Measurements from ENCODE around the gene COX4I1. TPM values are rescaled to one million over a fixed set of nuclear protein-coding genes. Genes with fewer than 3 reads are reported as not detected.

Gene COX4I1
- total RNA-seq, 1 donor from 2014 or later, result 459 TPM

DNA sequence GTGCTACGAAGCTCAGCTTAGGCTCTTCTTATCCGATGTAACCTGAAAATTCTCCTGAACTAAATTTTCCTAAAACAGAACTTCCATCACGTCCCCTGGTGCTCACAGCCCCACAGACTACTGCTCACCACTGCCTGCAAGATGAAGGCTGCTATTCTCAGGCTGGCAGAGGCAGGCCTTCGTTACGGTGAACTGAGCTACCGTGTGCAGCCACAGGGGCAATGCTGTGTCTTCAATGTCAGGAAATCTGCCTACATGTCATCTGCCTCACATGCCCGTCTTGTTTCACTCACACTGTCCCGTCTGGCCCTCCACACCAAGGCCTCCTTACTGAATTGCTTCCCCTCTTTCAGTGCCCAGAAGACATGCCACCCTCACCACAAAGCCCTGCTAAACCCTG is 16.1 kb upstream of the COX4I1 start:
- Histone ChIP-seq H3K9ac (ENCODE audit: low read length) (no peak overlapping the region), H3K4me3 (ENCODE audit: insufficient read depth, low read depth, low read length) (no peak overlapping the region), H3K27me3 (ENCODE audit: insufficient read depth, low read length) (no peaks in the 10 kb centered on the region), H3K4me1 (ENCODE audit: insufficient read depth, low read length) (peaks cover 6% of the 10 kb centered on the region), H2AFZ (ENCODE audit: low read depth, low read length) (no peak overlapping the region), H3K36me3 (ENCODE audit: insufficient read depth, low read length) (peaks cover 45% of the 10 kb centered on the region), H3K4me2 (ENCODE audit: low read length) (no peak overlapping the region), H4K20me1 (ENCODE audit: insufficient read depth, low read length) (peaks cover 82% of the 10 kb centered on the region), H3K79me2 (ENCODE audit: insufficient read depth, low read length) (peaks cover 67% of the 10 kb centered on the region), H3K9me3 (ENCODE audit: insufficient read depth, low read depth, low read length) (no peaks in the 10 kb centered on the region), H3K27ac (ENCODE audit: low read depth, low read length) (no peak overlapping the region)
- H3K9me3 Mint-ChIP-seq (ENCODE audit: unreplicated experiment), result no peaks in the 10 kb centered on the region
- no peak for DNase-seq (ENCODE audit: low read depth)
- H3K4me1 Mint-ChIP-seq (ENCODE audit: low read depth, unreplicated experiment), result peaks cover 6% of the 10 kb centered on the region
- TF ChIP-seq, protein P1, sequence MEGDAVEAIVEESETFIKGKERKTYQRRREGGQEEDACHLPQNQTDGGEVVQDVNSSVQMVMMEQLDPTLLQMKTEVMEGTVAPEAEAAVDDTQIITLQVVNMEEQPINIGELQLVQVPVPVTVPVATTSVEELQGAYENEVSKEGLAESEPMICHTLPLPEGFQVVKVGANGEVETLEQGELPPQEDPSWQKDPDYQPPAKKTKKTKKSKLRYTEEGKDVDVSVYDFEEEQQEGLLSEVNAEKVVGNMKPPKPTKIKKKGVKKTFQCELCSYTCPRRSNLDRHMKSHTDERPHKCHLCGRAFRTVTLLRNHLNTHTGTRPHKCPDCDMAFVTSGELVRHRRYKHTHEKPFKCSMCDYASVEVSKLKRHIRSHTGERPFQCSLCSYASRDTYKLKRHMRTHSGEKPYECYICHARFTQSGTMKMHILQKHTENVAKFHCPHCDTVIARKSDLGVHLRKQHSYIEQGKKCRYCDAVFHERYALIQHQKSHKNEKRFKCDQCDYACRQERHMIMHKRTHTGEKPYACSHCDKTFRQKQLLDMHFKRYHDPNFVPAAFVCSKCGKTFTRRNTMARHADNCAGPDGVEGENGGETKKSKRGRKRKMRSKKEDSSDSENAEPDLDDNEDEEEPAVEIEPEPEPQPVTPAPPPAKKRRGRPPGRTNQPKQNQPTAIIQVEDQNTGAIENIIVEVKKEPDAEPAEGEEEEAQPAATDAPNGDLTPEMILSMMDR (IDR thresholded peaks at IDR 0.05; ENCODE audit: insufficient read depth, low read depth, low read length), result no peak
- no peak for TF ChIP-seq EZH2 (IDR thresholded peaks at IDR 0.05; ENCODE audit: insufficient read depth, low read length)
- H3K27me3 Mint-ChIP-seq (ENCODE audit: low read depth, unreplicated experiment), result no peaks in the 10 kb centered on the region
- FAIRE-seq, result no peak
- H3K36me3 Mint-ChIP-seq (ENCODE audit: low read depth, unreplicated experiment), result peaks cover 15% of the 10 kb centered on the region
- H3K27ac Mint-ChIP-seq (ENCODE audit: unreplicated experiment), result no peak overlapping the region
- no peak overlapping the region for H3K4me3 Mint-ChIP-seq (ENCODE audit: unreplicated experiment)

DNA sequence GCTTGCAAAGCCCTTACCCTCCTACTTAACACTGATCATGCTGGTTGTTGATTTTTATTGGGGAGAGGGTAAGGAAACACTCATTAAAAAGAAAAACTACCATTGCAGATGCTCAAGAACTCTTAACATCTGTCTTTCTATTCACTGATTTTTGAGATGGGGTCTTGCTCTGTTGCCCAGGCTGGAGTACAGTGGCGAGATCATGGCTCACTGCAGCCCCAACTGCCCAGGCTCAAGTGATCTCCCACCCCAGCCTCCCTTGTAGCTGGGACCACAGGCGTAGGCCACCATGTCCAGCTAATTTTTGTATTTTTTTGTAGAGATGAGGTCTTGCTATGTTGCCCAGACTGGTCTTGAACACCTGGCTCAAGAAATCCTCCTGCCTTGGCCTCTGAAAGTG is 14.7 kb upstream of the COX4I1 start:
- Histone ChIP-seq H3K4me1 (ENCODE audit: insufficient read depth, low read length) (peaks cover 6% of the 10 kb centered on the region), H3K4me2 (ENCODE audit: low read length) (no peak overlapping the region), H4K20me1 (ENCODE audit: insufficient read depth, low read length) (peaks cover 93% of the 10 kb centered on the region), H3K36me3 (ENCODE audit: insufficient read depth, low read length) (peaks cover 38% of the 10 kb centered on the region), H3K9ac (ENCODE audit: low read length) (no peak overlapping the region), H2AFZ (ENCODE audit: low read depth, low read length) (no peak overlapping the region), H3K27ac (ENCODE audit: low read depth, low read length) (no peak overlapping the region), H3K4me3 (ENCODE audit: insufficient read depth, low read depth, low read length) (no peak overlapping the region), H3K27me3 (ENCODE audit: insufficient read depth, low read length) (no peaks in the 10 kb centered on the region), H3K9me3 (ENCODE audit: insufficient read depth, low read depth, low read length) (no peaks in the 10 kb centered on the region), H3K79me2 (ENCODE audit: insufficient read depth, low read length) (peaks cover 79% of the 10 kb centered on the region)
- no peaks in the 10 kb centered on the region for H3K4me1 Mint-ChIP-seq (ENCODE audit: low read depth, unreplicated experiment)
- H3K36me3 Mint-ChIP-seq (ENCODE audit: low read depth, unreplicated experiment), result peaks cover 12% of the 10 kb centered on the region
- no peak for TF ChIP-seq EZH2 (IDR thresholded peaks at IDR 0.05; ENCODE audit: insufficient read depth, low read length)
- TF ChIP-seq, protein P1 (IDR thresholded peaks at IDR 0.05; ENCODE audit: insufficient read depth, low read depth, low read length), result no peak
- FAIRE-seq (no peak), DNase-seq (ENCODE audit: low read depth) (no peak)
- H3K4me3 Mint-ChIP-seq (ENCODE audit: unreplicated experiment), result no peak overlapping the region
- H3K27ac Mint-ChIP-seq (ENCODE audit: unreplicated experiment), result no peak overlapping the region
- H3K27me3 Mint-ChIP-seq (ENCODE audit: low read depth, unreplicated experiment), result no peaks in the 10 kb centered on the region
- no peaks in the 10 kb centered on the region for H3K9me3 Mint-ChIP-seq (ENCODE audit: unreplicated experiment)

DNA sequence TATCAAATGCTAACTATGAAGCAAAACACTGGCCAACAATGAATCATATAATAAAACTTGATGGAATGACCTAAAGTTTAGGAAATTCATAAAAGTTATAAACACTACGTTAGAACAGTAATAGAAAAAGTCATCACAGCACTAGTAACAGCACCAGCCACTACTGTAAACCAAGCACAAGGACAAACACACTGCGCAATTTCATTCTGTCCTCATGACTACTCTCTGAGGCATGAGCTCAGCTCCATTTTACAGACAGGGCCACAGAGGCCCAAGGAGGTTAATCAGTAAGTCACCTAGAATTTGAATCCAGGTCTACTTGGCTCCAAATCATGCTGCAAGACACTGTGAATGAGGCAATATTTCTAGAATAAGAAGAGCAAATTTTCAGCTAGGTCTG is 13.6 kb upstream of the COX4I1 start:
- Histone ChIP-seq H3K36me3 (ENCODE audit: insufficient read depth, low read length) (peaks cover 27% of the 10 kb centered on the region), H3K4me2 (ENCODE audit: low read length) (no peak overlapping the region), H3K27me3 (ENCODE audit: insufficient read depth, low read length) (no peaks in the 10 kb centered on the region), H3K79me2 (ENCODE audit: insufficient read depth, low read length) (peaks cover 90% of the 10 kb centered on the region), H3K4me3 (ENCODE audit: insufficient read depth, low read depth, low read length) (no peak overlapping the region), H2AFZ (ENCODE audit: low read depth, low read length) (no peak overlapping the region), H4K20me1 (ENCODE audit: insufficient read depth, low read length) (peaks cover 93% of the 10 kb centered on the region), H3K4me1 (ENCODE audit: insufficient read depth, low read length) (peaks cover 6% of the 10 kb centered on the region), H3K9ac (ENCODE audit: low read length) (no peak overlapping the region), H3K27ac (ENCODE audit: low read depth, low read length) (no peak overlapping the region), H3K9me3 (ENCODE audit: insufficient read depth, low read depth, low read length) (no peaks in the 10 kb centered on the region)
- TF ChIP-seq, protein P1 (IDR thresholded peaks at IDR 0.05; ENCODE audit: insufficient read depth, low read depth, low read length), result no peak
- no peak for TF ChIP-seq EZH2 (IDR thresholded peaks at IDR 0.05; ENCODE audit: insufficient read depth, low read length)
- no peaks in the 10 kb centered on the region for H3K4me1 Mint-ChIP-seq (ENCODE audit: low read depth, unreplicated experiment)
- no peaks in the 10 kb centered on the region for H3K27me3 Mint-ChIP-seq (ENCODE audit: low read depth, unreplicated experiment)
- no peak for DNase-seq (ENCODE audit: low read depth)
- H3K9me3 Mint-ChIP-seq (ENCODE audit: unreplicated experiment), result no peaks in the 10 kb centered on the region
- no peak overlapping the region for H3K4me3 Mint-ChIP-seq (ENCODE audit: unreplicated experiment)
- no peak for FAIRE-seq
- peaks cover 9% of the 10 kb centered on the region for H3K36me3 Mint-ChIP-seq (ENCODE audit: low read depth, unreplicated experiment)
- no peak overlapping the region for H3K27ac Mint-ChIP-seq (ENCODE audit: unreplicated experiment)

All from astrocyte (in vitro differentiated cells and primary cell).